ENCODE data around the gene SLC16A8. TPM values are rescaled to one million over a fixed set of nuclear protein-coding genes. Genes with fewer than 3 reads are reported as not detected.
A peak's percentile ranks its signal among the peaks of the same experiment; 100 is the strongest.
"Not testable (repeated sequence)": the region's sequence is repeated elsewhere in the genome, so short reads cannot be mapped to it uniquely, and the experiment has no call there.

SLC16A8 gene
- total and polyA plus RNA-seq, 8 donors = 0.38 to 2.1 (median 1.3) TPM

GRCh38 chr22:38120359-38121110 is 36.6 kb upstream of the SLC16A8 start:
- no peaks in the 10 kb centered on the region for H3K27me3 ChIP-seq
- H3K36me3 ChIP-seq = peaks cover 0 to 8% of the 10 kb centered on the region in 2 donors
- intact Hi-C loops (cut with DNase I) = no loop called here
- H3K4me3 ChIP-seq = no peak overlapping the region
- TF ChIP-seq CTCF (IDR thresholded peaks at IDR 0.05) = no peak
- no peaks in the 10 kb centered on the region for H3K9me3 ChIP-seq
- DNase-seq = peak in 1 of 4 donors; percentile 61
- no peak overlapping the region for H3K27ac ChIP-seq
- no peaks in the 10 kb centered on the region for H3K4me1 ChIP-seq
- ATAC-seq = no peak

GRCh38 chr22:38118747-38119146 is 34.8 kb upstream of the SLC16A8 start:
- intact Hi-C loops (cut with DNase I) = loop anchor here in 1 of 2 donors (10.0 kb wide), 1 partner anchor 236 kb away; no protein-coding TSS in a partner anchor
- H3K27ac ChIP-seq, H3K4me1 ChIP-seq, H3K27me3 ChIP-seq, H3K9me3 ChIP-seq, ATAC-seq, H3K4me3 ChIP-seq, DNase-seq, H3K36me3 ChIP-seq: not testable (repeated sequence)

- DNase-seq (no peak), ATAC-seq (no peak)
- Histone ChIP-seq H3K9me3 (no peaks in the 10 kb centered on the region), H3K4me1 (peaks cover 0 to 6% of the 10 kb centered on the region in 2 donors), H3K27ac (no peak overlapping the region), H3K4me3 (no peak overlapping the region), H3K27me3 (no peaks in the 10 kb centered on the region), H3K36me3 (no peaks in the 10 kb centered on the region)
- intact Hi-C loops (cut with DNase I) = loop anchor here in 1 of 2 donors (10.0 kb wide), 1 partner anchor 237 kb away; no protein-coding TSS in a partner anchor
- no peak for TF ChIP-seq CTCF (IDR thresholded peaks at IDR 0.05)
Observed at GRCh38 chr22:38118182-38118581, 34.2 kb upstream of the SLC16A8 start.

GRCh38 chr22:38117556-38117955 is 33.6 kb upstream of the SLC16A8 start:
- H3K36me3 ChIP-seq, H3K4me1 ChIP-seq, H3K27ac ChIP-seq, ATAC-seq, H3K27me3 ChIP-seq, H3K9me3 ChIP-seq, DNase-seq, H3K4me3 ChIP-seq: not testable (repeated sequence)
- intact Hi-C loops (cut with DNase I) = loop anchor here in 1 of 2 donors (10.0 kb wide), 1 partner anchor 237 kb away; no protein-coding TSS in a partner anchor

- H3K27ac ChIP-seq = no peak overlapping the region
- no peaks in the 10 kb centered on the region for H3K9me3 ChIP-seq
- ATAC-seq (no peak), DNase-seq (peak in 1 of 4 donors; percentile 64)
- H3K4me3 ChIP-seq = no peak overlapping the region
- no peaks in the 10 kb centered on the region for H3K27me3 ChIP-seq
- H3K4me1 ChIP-seq = peaks cover 0 to 6% of the 10 kb centered on the region in 2 donors
- no peaks in the 10 kb centered on the region for H3K36me3 ChIP-seq
- intact Hi-C loops (cut with DNase I) = loop anchor here in 1 of 2 donors (10.0 kb wide), 1 partner anchor 239 kb away; no protein-coding TSS in a partner anchor
- no peak for TF ChIP-seq CTCF (IDR thresholded peaks at IDR 0.05)
Observed at GRCh38 chr22:38115423-38116205, 31.6 kb upstream of the SLC16A8 start.

Measured in left lung (tissue), 10 donors.